Gastrocnemius medialis (tissue), 4 donors: ENCODE results near the gene SQOR. TPM values are rescaled to one million over a fixed set of nuclear protein-coding genes. Genes with fewer than 3 reads are reported as not detected.

Source experiments
- ATAC-seq, 2 donors: fragments of 150-250 bp; one replicate each; pipeline ENCODE4 v1.9.1; 2016
- DNase-seq, 2 donors: peaks; one replicate each; pipeline ENCODE4 v3.0.0-alpha.2; 2019
- H3K27ac ChIP-seq, 4 donors: fragments of 200-600 bp; sonication (generic); 1 replicate in 1 of 4; 2 replicates in 3 of 4; pipeline ENCODE4 v1.5.1; 2016 to 2018; ENCODE audit warnings: mild to moderate bottlenecking in 2 of 4, moderate library complexity in 1 of 4
- H3K27me3 ChIP-seq, 3 donors: fragments of 200-600 bp; sonication (generic) in 2 of 3; 1 replicate in 1 of 3; 2 replicates in 2 of 3; pipeline versions ENCODE4 v1.5.1 to v1.6.0; 2016 to 2019; ENCODE audit warnings: mild to moderate bottlenecking in 1 of 3, moderate library complexity in 1 of 3
- H3K36me3 ChIP-seq, 2 donors: fragments of 200-600 bp; sonication (generic) in 1 of 2; one replicate each; pipeline ENCODE4 v1.5.1; 2017 to 2018
- H3K4me1 ChIP-seq, 2 donors: fragments of 200-600 bp; sonication (generic) in 1 of 2; one replicate each; pipeline ENCODE4 v1.5.1; 2016 to 2017; ENCODE audit warnings: mild to moderate bottlenecking in 2 of 2
- H3K4me3 ChIP-seq, 4 donors: fragments of 200-600 bp; sonication (generic) in 3 of 4; 1 replicate in 1 of 4; 2 replicates in 3 of 4; pipeline ENCODE4 v1.5.1; 2016 to 2019; ENCODE audit warnings: mild to moderate bottlenecking in 2 of 4
- H3K9me3 ChIP-seq, 3 donors: fragments of 200-600 bp; sonication (generic) in 2 of 3; 1 replicate in 1 of 3; 2 replicates in 2 of 3; pipeline ENCODE4 v1.5.1; 2016 to 2019
- POLR2A ChIP-seq, 2 donors: fragments of 450-650 bp; IDR thresholded peaks; one replicate each; pipeline ENCODE4 v1.6.1; 2017; ENCODE audit warnings: antibody characterized with exemption in 2 of 2, mild to moderate bottlenecking in 2 of 2, moderate library complexity in 2 of 2
- in situ Hi-C, 4 donors: fragments of 200-750 bp; cut with MboI; loops; one replicate each; pipeline versions ENCODE4 v1.15.0 to v1.8.0; 2017; ENCODE audit warnings: low sequenced_read_pairs in 4 of 4
- intact Hi-C: fragments of 100-400 bp; cut with DNase I; formaldehyde crosslinking; loops from one replicate; pipeline ENCODE4 v1.15.1; 2023; ENCODE audit warnings: low total_unique reads
- total RNA-seq, 4 donors: library from RNA; depleted of rRNA; stranded (reverse); fragments of >200 nt; gene quantifications; one replicate each; pipeline versions ENCODE4 v1.1.0 to v1.2.3, GENCODE V29; 2016
- TF ChIP-seq, protein P1 (sequence below), 5 experiments: fragments of 450-650 bp in 3 of 5; fragments of 200-600 bp in 2 of 5; sonication (generic) in 2 of 5; IDR thresholded peaks in 4 of 5; conservative IDR thresholded peaks in 1 of 5; 1 replicate in 4 of 5; 2 replicates in 1 of 5; pipeline ENCODE4 v1.5.1; 2016 to 2019; ENCODE audit warnings: antibody characterized with exemption in 5 of 5, mild to moderate bottlenecking in 3 of 5, moderate library complexity in 3 of 5

SQOR gene
- total RNA-seq, 4 donors from 2014 or later = 140 to 194 (median 164) TPM

DNA sequence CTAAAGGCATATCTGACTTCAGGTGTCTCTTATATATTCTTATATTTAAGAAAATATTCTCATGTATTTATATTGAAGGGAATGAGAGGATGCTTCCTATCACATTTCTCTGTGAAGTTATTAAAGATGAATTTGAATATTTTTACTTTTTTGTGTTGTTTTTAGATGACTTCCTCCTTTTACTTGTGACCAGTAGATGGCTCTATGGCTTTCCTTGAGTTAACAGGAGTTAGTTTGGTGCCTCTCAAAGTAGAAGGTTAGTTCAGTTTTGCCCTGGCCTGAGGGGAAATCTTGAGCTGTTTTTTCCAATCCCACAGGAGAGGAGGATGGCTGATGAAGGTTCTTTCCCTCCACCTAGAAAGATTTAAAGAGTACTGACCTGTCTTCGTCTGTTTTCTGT is 80.7 kb downstream of the SQOR start:
- DNase-seq (no peak), ATAC-seq (no peak)
- no peaks in the 10 kb centered on the region for H3K36me3 ChIP-seq
- H3K9me3 ChIP-seq = no peaks in the 10 kb centered on the region
- intact Hi-C loops (loop anchor here (5.0 kb wide), 1 partner anchor 72 kb away; no protein-coding TSS in a partner anchor), in situ Hi-C loops (no loop called here)
- no peaks in the 10 kb centered on the region for H3K27me3 ChIP-seq
- TF ChIP-seq POLR2A (IDR thresholded peaks at IDR 0.05) = no peak
- TF ChIP-seq, protein P1, sequence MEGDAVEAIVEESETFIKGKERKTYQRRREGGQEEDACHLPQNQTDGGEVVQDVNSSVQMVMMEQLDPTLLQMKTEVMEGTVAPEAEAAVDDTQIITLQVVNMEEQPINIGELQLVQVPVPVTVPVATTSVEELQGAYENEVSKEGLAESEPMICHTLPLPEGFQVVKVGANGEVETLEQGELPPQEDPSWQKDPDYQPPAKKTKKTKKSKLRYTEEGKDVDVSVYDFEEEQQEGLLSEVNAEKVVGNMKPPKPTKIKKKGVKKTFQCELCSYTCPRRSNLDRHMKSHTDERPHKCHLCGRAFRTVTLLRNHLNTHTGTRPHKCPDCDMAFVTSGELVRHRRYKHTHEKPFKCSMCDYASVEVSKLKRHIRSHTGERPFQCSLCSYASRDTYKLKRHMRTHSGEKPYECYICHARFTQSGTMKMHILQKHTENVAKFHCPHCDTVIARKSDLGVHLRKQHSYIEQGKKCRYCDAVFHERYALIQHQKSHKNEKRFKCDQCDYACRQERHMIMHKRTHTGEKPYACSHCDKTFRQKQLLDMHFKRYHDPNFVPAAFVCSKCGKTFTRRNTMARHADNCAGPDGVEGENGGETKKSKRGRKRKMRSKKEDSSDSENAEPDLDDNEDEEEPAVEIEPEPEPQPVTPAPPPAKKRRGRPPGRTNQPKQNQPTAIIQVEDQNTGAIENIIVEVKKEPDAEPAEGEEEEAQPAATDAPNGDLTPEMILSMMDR (IDR thresholded peaks at IDR 0.05 in 4 of 5, conservative IDR thresholded peaks at IDR 0.05 in 1 of 5) = no peak
- no peak overlapping the region for H3K27ac ChIP-seq
- H3K4me1 ChIP-seq = peaks cover 0 to 3% of the 10 kb centered on the region in 2 donors
- no peak overlapping the region for H3K4me3 ChIP-seq

DNA sequence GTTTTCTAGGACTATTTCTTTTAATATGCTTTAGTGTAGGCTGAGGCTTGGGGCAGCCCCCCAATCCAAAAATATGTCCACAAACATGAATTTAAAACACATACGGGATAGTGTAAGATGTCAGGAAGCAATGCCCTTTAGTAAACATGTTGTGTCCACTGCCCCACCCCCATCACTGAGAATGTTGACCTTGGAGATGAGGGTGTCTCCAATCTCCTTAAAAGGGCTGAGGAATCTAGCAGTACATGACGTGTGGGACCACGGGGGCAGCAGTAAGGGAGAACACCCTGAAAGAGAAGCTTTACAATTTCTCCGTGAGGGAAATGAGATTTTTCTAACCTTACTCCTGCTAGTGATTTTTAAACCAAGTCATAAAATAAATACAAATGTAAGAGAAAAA is 84.7 kb downstream of the SQOR start:
- no peak for TF ChIP-seq POLR2A (IDR thresholded peaks at IDR 0.05)
- TF ChIP-seq, protein P1 (IDR thresholded peaks at IDR 0.05 in 4 of 5, conservative IDR thresholded peaks at IDR 0.05 in 1 of 5) = no peak
- no peaks in the 10 kb centered on the region for H3K36me3 ChIP-seq
- H3K27me3 ChIP-seq = no peaks in the 10 kb centered on the region
- DNase-seq (no peak), ATAC-seq (no peak)
- in situ Hi-C loops (no loop called here), intact Hi-C loops (loop anchor here (5.0 kb wide), 1 partner anchor 68 kb away; no protein-coding TSS in a partner anchor)
- no peaks in the 10 kb centered on the region for H3K9me3 ChIP-seq
- no peak overlapping the region for H3K27ac ChIP-seq
- H3K4me1 ChIP-seq = peaks cover 0 to 3% of the 10 kb centered on the region in 2 donors
- no peak overlapping the region for H3K4me3 ChIP-seq

DNA sequence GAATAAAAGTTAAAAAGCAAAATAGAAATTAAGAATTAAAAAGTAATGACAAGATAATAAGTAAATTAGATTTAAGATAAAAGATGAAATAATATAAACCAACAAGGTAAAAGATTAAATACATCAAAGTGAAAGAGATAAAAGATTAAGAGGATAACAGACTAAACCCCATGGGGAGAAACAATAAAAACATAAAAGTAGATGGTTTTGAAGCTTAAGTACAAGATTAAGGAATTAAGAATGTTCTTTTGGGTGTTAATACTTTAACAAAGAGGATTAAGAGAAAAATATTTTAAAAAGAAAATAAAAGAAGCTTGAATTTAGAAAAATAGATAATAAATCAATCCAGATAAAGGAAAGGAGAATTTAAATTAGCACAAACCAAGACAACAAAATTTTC is 85.4 kb downstream of the SQOR start:
- Histone ChIP-seq H3K4me3 (no peak overlapping the region), H3K27ac (no peak overlapping the region), H3K27me3 (no peaks in the 10 kb centered on the region), H3K4me1 (no peaks in the 10 kb centered on the region), H3K36me3 (no peaks in the 10 kb centered on the region), H3K9me3 (no peaks in the 10 kb centered on the region)
- ATAC-seq = no peak
- no peak for TF ChIP-seq POLR2A (IDR thresholded peaks at IDR 0.05)
- TF ChIP-seq, protein P1 (IDR thresholded peaks at IDR 0.05 in 4 of 5, conservative IDR thresholded peaks at IDR 0.05 in 1 of 5) = no peak
- intact Hi-C loops = no loop called here
- in situ Hi-C loops = no loop called here
- no peak for DNase-seq

DNA sequence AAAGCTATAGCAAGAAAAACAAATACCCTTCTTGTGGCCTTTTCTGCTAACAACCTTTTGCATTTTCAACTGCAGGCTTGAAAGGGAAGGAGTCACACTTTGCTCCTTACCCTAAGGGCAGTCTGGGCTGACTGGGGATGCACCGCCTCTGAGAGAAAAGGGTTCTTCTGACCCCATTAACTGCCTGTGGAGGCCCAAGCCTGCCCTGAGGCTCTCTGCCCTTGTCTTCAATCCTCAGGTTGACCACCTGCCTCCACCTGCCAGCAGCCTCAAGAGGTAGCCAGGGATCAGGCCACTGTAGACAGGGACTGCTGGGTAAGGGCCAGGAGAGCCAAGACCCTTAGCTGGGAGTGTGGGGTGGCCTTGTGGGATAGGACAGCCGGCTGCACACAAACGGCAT is 93.8 kb downstream of the SQOR start:
- H3K4me3 ChIP-seq = no peak overlapping the region
- H3K9me3 ChIP-seq = no peaks in the 10 kb centered on the region
- intact Hi-C loops (no loop called here), in situ Hi-C loops (no loop called here)
- H3K27me3 ChIP-seq = peaks cover 0 to 3% (median 0%) of the 10 kb centered on the region in 3 donors
- TF ChIP-seq, protein P1 (IDR thresholded peaks at IDR 0.05 in 4 of 5, conservative IDR thresholded peaks at IDR 0.05 in 1 of 5) = no peak
- TF ChIP-seq POLR2A (IDR thresholded peaks at IDR 0.05) = no peak
- no peak overlapping the region for H3K27ac ChIP-seq
- H3K4me1 ChIP-seq = peaks cover 7% of the 10 kb centered on the region in 2 donors
- ATAC-seq (no peak), DNase-seq (no peak)
- no peaks in the 10 kb centered on the region for H3K36me3 ChIP-seq

DNA sequence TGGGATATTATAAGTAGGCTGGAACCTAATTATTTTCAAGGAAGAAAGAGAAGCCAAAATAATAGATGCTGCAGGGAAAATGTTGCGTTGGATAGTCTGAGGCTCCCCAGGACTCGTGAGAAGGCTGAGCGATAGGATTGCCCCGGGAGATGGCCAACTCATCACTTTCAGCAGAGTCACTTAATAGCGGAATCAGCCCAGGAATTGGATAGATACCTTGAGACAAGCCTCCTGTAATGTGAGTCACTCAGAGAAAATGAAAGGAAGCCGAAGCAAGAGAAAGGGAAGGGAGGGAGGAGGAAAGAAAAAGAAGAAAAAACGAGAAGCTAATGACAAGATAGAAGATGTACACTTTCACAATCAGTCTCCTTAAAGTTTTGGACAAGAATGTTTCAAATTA is 94.3 kb downstream of the SQOR start:
- TF ChIP-seq, protein P1 (IDR thresholded peaks at IDR 0.05 in 4 of 5, conservative IDR thresholded peaks at IDR 0.05 in 1 of 5) = no peak
- TF ChIP-seq POLR2A (IDR thresholded peaks at IDR 0.05) = no peak
- no peaks in the 10 kb centered on the region for H3K9me3 ChIP-seq
- peaks cover 7% of the 10 kb centered on the region in 2 donors for H3K4me1 ChIP-seq
- DNase-seq (no peak), ATAC-seq (no peak)
- in situ Hi-C loops = no loop called here
- peaks cover 0 to 3% (median 0%) of the 10 kb centered on the region in 3 donors for H3K27me3 ChIP-seq
- H3K27ac ChIP-seq = no peak overlapping the region
- intact Hi-C loops = no loop called here
- H3K4me3 ChIP-seq = no peak overlapping the region
- H3K36me3 ChIP-seq = no peaks in the 10 kb centered on the region
